ENCODE results near the gene RASAL1.
"Not testable (repeated sequence)": the region's sequence is repeated elsewhere in the genome, so short reads cannot be mapped to it uniquely, and the experiment has no call there.

RASAL1 gene

GRCh38 chr12:113161415-113162016 lies 26.0 kb upstream of the RASAL1 start:
- DNase-seq, result no peak

- DNase-seq, result no peak
Measured at GRCh38 chr12:113159937-113160336, 24.4 kb upstream of the RASAL1 start.

GRCh38 chr12:113158439-113159203 lies 23.1 kb upstream of the RASAL1 start:
- DNase-seq, result no peak

GRCh38 chr12:113157218-113157859 lies 21.8 kb upstream of the RASAL1 start:
- DNase-seq, result no peak

GRCh38 chr12:113155646-113156045 lies 20.1 kb upstream of the RASAL1 start:
- no peak for DNase-seq

GRCh38 chr12:113155060-113155459 lies 19.5 kb upstream of the RASAL1 start:
- no peak for DNase-seq

- DNase-seq, result no peak
Measured at GRCh38 chr12:113154351-113154973, 18.9 kb upstream of the RASAL1 start.

- DNase-seq, result peak; percentile 67
Measured at GRCh38 chr12:113152835-113153814, 17.6 kb upstream of the RASAL1 start.

- DNase-seq, result no peak
Measured at GRCh38 chr12:113152196-113152834, 16.8 kb upstream of the RASAL1 start.

- DNase-seq, result no peak
Measured at GRCh38 chr12:113151655-113152054, 16.1 kb upstream of the RASAL1 start.

GRCh38 chr12:113149361-113150150 lies 14.0 kb upstream of the RASAL1 start, which contains the start of gene CFAP73:
Gene CFAP73, plus strand, starts transcription at chr12:113149724. Its CDS starts 134 bp downstream, at chr12:113149858.
- no peak for DNase-seq

- no peak for DNase-seq
Measured at GRCh38 chr12:113146999-113147398, 11.4 kb upstream of the RASAL1 start.

- no peak for DNase-seq
Measured at GRCh38 chr12:113145720-113146551, 10.4 kb upstream of the RASAL1 start.

GRCh38 chr12:113144806-113145205 lies 9.2 kb upstream of the RASAL1 start:
- no peak for DNase-seq

GRCh38 chr12:113143959-113144358 lies 8.4 kb upstream of the RASAL1 start:
- no peak for DNase-seq

- no peak for DNase-seq
Measured at GRCh38 chr12:113142886-113143332, 7.3 kb upstream of the RASAL1 start.

GRCh38 chr12:113142173-113142885 lies 6.8 kb upstream of the RASAL1 start:
- DNase-seq, result peak; percentile 57

GRCh38 chr12:113141716-113142115 lies 6.2 kb upstream of the RASAL1 start:
- DNase-seq, result not testable (repeated sequence)

GRCh38 chr12:113140706-113141105 lies 5.1 kb upstream of the RASAL1 start:
- no peak for DNase-seq

Data from CD4-positive, alpha-beta T cell treated with Interleukin-15 for 1 hour (primary cell).